NCI-H2227 treated with DMSO at 0.1 percent for 48 hours (cell line): Measurements from ENCODE around the gene SLC41A3.
"Not testable (repeated sequence)": the region's sequence is repeated elsewhere in the genome, so short reads cannot be mapped to it uniquely, and the experiment has no call there.

Experiments
- DNase-seq: peaks from one replicate; lab custom pipeline; 2025; lab: John Stamatoyannopoulos, UW

The SLC41A3 gene

GRCh38 chr3:126106336-126107202, 22.6 kb upstream of the SLC41A3 start:
- no peak for DNase-seq

- DNase-seq, result no peak
Measured at GRCh38 chr3:126105691-126106187, 21.8 kb upstream of the SLC41A3 start.

- no peak for DNase-seq
Measured at GRCh38 chr3:126104742-126105605, 21.1 kb upstream of the SLC41A3 start.

- DNase-seq, result no peak
Measured at GRCh38 chr3:126104028-126104635, 20.2 kb upstream of the SLC41A3 start.

- DNase-seq, result no peak
Measured at GRCh38 chr3:126103121-126104027, 19.4 kb upstream of the SLC41A3 start.

- no peak for DNase-seq
Measured at GRCh38 chr3:126102530-126102951, 18.6 kb upstream of the SLC41A3 start.

- DNase-seq, result no peak
Measured at GRCh38 chr3:126102011-126102410, 18.1 kb upstream of the SLC41A3 start.

GRCh38 chr3:126101521-126101982, 17.6 kb upstream of the SLC41A3 start:
- no peak for DNase-seq

- DNase-seq, result no peak
Measured at GRCh38 chr3:126100634-126101301, 16.8 kb upstream of the SLC41A3 start.

GRCh38 chr3:126100269-126100633, 16.3 kb upstream of the SLC41A3 start:
- no peak for DNase-seq

- no peak for DNase-seq
Measured at GRCh38 chr3:126098391-126098858, 14.5 kb upstream of the SLC41A3 start.

- DNase-seq, result no peak
Measured at GRCh38 chr3:126097801-126098200, 13.9 kb upstream of the SLC41A3 start.

- DNase-seq, result not testable (repeated sequence)
Measured at GRCh38 chr3:126096274-126096673, 12.3 kb upstream of the SLC41A3 start.

GRCh38 chr3:126092128-126092527, 8.2 kb upstream of the SLC41A3 start:
- not testable (repeated sequence) for DNase-seq

GRCh38 chr3:126087552-126088175, 3.7 kb upstream of the SLC41A3 start:
- no peak for DNase-seq

GRCh38 chr3:126085841-126086240, 1.9 kb upstream of the SLC41A3 start:
- no peak for DNase-seq

- DNase-seq, result no peak
Measured at GRCh38 chr3:126085276-126085675, 1.4 kb upstream of the SLC41A3 start.

- DNase-seq, result no peak
Measured at GRCh38 chr3:126084768-126085180, 850 bp upstream of the SLC41A3 start.

- no peak for DNase-seq
Measured at GRCh38 chr3:126083511-126083912, 412 bp downstream of the SLC41A3 start.

GRCh38 chr3:126083138-126083445, 832 bp downstream of the SLC41A3 start:
- no peak for DNase-seq
